BLaER1 (cell line): Measurements from ENCODE around the gene PCED1B.
A peak's percentile ranks its signal among the peaks of the same experiment; 100 is the strongest.

Experiments
- H3K27ac ChIP-seq: shearing (Covaris generic); formaldehyde crosslinking; 2 replicates; pipeline ENCODE4 v1.8.1; 2022
- H3K27me3 ChIP-seq: shearing (Covaris generic); formaldehyde crosslinking; 2 replicates; pipeline ENCODE4 v1.8.1; 2022
- H3K36me3 ChIP-seq: shearing (Covaris generic); formaldehyde crosslinking; 2 replicates; pipeline ENCODE4 v1.8.1; 2022
- H3K4me1 ChIP-seq: shearing (Covaris generic); formaldehyde crosslinking; 2 replicates; pipeline ENCODE4 v1.8.1; 2022
- H3K4me2 ChIP-seq: shearing (Covaris generic); formaldehyde crosslinking; 2 replicates; pipeline ENCODE4 v1.8.1; 2022
- H3K4me3 ChIP-seq: shearing (Covaris generic); formaldehyde crosslinking; 2 replicates; pipeline ENCODE4 v1.8.1; 2022
- H3K9ac ChIP-seq: shearing (Covaris generic); formaldehyde crosslinking; 2 replicates; pipeline ENCODE4 v1.8.1; 2022
- H3K9me3 ChIP-seq: shearing (Covaris generic); formaldehyde crosslinking; 2 replicates; pipeline ENCODE4 v1.8.1; 2022
- H4K20me1 ChIP-seq: shearing (Covaris generic); formaldehyde crosslinking; 2 replicates; pipeline ENCODE4 v1.8.1; 2022
- Cebpa-rat ChIP-seq: shearing (Covaris generic); IDR thresholded peaks from 2 replicates; pipeline ENCODE4 v1.8.1; 2022

Gene PCED1B

GRCh38 chr12:47078086-47078395 lies 1.4 kb upstream of the PCED1B start:
- Histone ChIP-seq H3K4me3 (no peak overlapping the region), H3K27ac (no peak overlapping the region), H4K20me1 (no peaks in the 10 kb centered on the region; the same call in 1 of the 2 replicates), H3K36me3 (no peaks in the 10 kb centered on the region), H3K9ac (no peak overlapping the region), H3K4me2 (no peak overlapping the region), H3K9me3 (no peaks in the 10 kb centered on the region), H3K27me3 (peaks cover 58% of the 10 kb centered on the region), H3K4me1 (peaks cover 21% of the 10 kb centered on the region)
- TF ChIP-seq Cebpa-rat: no peak

- no peak overlapping the region for H3K27ac ChIP-seq
- H3K9ac ChIP-seq: no peak overlapping the region
- no peaks in the 10 kb centered on the region; the same call in 1 of the 2 replicates for H4K20me1 ChIP-seq
- no peaks in the 10 kb centered on the region for H3K36me3 ChIP-seq
- no peak for TF ChIP-seq Cebpa-rat
- peaks cover 58% of the 10 kb centered on the region for H3K27me3 ChIP-seq
- H3K4me3 ChIP-seq: peak overlapping the region; percentile 71
- H3K9me3 ChIP-seq: no peaks in the 10 kb centered on the region
- peak overlapping the region; percentile 96 for H3K4me2 ChIP-seq
- peaks cover 21% of the 10 kb centered on the region for H3K4me1 ChIP-seq
Measured at GRCh38 chr12:47078733-47079467, 521 bp upstream of the PCED1B start.

- no peaks in the 10 kb centered on the region for H3K36me3 ChIP-seq
- H4K20me1 ChIP-seq: no peaks in the 10 kb centered on the region; the same call in 1 of the 2 replicates
- no peak for TF ChIP-seq Cebpa-rat
- peaks cover 58% of the 10 kb centered on the region for H3K27me3 ChIP-seq
- peak overlapping the region; percentile 47; the same call in 1 of the 2 replicates for H3K9ac ChIP-seq
- H3K27ac ChIP-seq: no peak overlapping the region
- H3K4me2 ChIP-seq: peak overlapping the region; percentile 96
- peak overlapping the region; percentile 71 for H3K4me3 ChIP-seq
- H3K4me1 ChIP-seq: peaks cover 21% of the 10 kb centered on the region
- H3K9me3 ChIP-seq: no peaks in the 10 kb centered on the region
Measured at GRCh38 chr12:47079981-47080724, 732 bp downstream of the PCED1B start.

- Histone ChIP-seq H3K9me3 (no peaks in the 10 kb centered on the region), H3K27me3 (peaks cover 56% of the 10 kb centered on the region), H3K4me3 (peak overlapping the region; percentile 71), H3K36me3 (no peaks in the 10 kb centered on the region), H3K27ac (no peak overlapping the region), H3K4me2 (peak overlapping the region; percentile 96), H3K4me1 (peaks cover 21% of the 10 kb centered on the region), H4K20me1 (no peaks in the 10 kb centered on the region; the same call in 1 of the 2 replicates), H3K9ac (no peak overlapping the region)
- TF ChIP-seq Cebpa-rat: no peak
Measured at GRCh38 chr12:47080725-47081502, 1.5 kb downstream of the PCED1B start.

GRCh38 chr12:47082283-47082682 lies 2.9 kb downstream of the PCED1B start:
- Histone ChIP-seq H3K4me2 (no peak overlapping the region), H3K36me3 (no peaks in the 10 kb centered on the region), H3K27me3 (peaks cover 51% of the 10 kb centered on the region), H3K9ac (no peak overlapping the region), H3K4me3 (no peak overlapping the region), H3K9me3 (no peaks in the 10 kb centered on the region), H3K4me1 (peaks cover 21% of the 10 kb centered on the region), H3K27ac (no peak overlapping the region), H4K20me1 (no peaks in the 10 kb centered on the region; the same call in 1 of the 2 replicates)
- no peak for TF ChIP-seq Cebpa-rat

- H3K4me2 ChIP-seq: no peak overlapping the region
- no peak for TF ChIP-seq Cebpa-rat
- no peaks in the 10 kb centered on the region; the same call in 1 of the 2 replicates for H4K20me1 ChIP-seq
- H3K9ac ChIP-seq: no peak overlapping the region
- H3K4me1 ChIP-seq: peaks cover 21% of the 10 kb centered on the region
- H3K9me3 ChIP-seq: no peaks in the 10 kb centered on the region
- H3K27ac ChIP-seq: no peak overlapping the region
- H3K36me3 ChIP-seq: no peaks in the 10 kb centered on the region
- peaks cover 44% of the 10 kb centered on the region for H3K27me3 ChIP-seq
- no peak overlapping the region for H3K4me3 ChIP-seq
Measured at GRCh38 chr12:47082796-47083621, 3.6 kb downstream of the PCED1B start.

- Histone ChIP-seq H3K4me2 (no peak overlapping the region), H3K4me1 (peaks cover 17% of the 10 kb centered on the region), H3K9me3 (no peaks in the 10 kb centered on the region), H3K4me3 (no peak overlapping the region), H3K36me3 (no peaks in the 10 kb centered on the region), H3K27me3 (peaks cover 32% of the 10 kb centered on the region), H3K9ac (no peak overlapping the region), H3K27ac (no peak overlapping the region), H4K20me1 (no peaks in the 10 kb centered on the region; the same call in 1 of the 2 replicates)
- TF ChIP-seq Cebpa-rat: no peak
Measured at GRCh38 chr12:47084172-47084571, 4.8 kb downstream of the PCED1B start.

GRCh38 chr12:47085815-47086252 lies 6.4 kb downstream of the PCED1B start:
- Histone ChIP-seq H4K20me1 (no peaks in the 10 kb centered on the region), H3K36me3 (no peaks in the 10 kb centered on the region), H3K27me3 (peaks cover 15% of the 10 kb centered on the region), H3K9me3 (no peaks in the 10 kb centered on the region), H3K27ac (no peak overlapping the region), H3K4me1 (peaks cover under 1% of the 10 kb centered on the region; the same call in 1 of the 2 replicates), H3K4me2 (no peak overlapping the region), H3K9ac (no peak overlapping the region), H3K4me3 (no peak overlapping the region)
- TF ChIP-seq Cebpa-rat: no peak

- TF ChIP-seq Cebpa-rat: no peak
- Histone ChIP-seq H3K27me3 (peaks cover 2% of the 10 kb centered on the region; the same call in 1 of the 2 replicates), H3K4me2 (no peak overlapping the region), H3K4me1 (no peaks in the 10 kb centered on the region), H3K4me3 (no peak overlapping the region), H3K36me3 (no peaks in the 10 kb centered on the region), H3K9me3 (no peaks in the 10 kb centered on the region), H3K9ac (no peak overlapping the region), H4K20me1 (no peaks in the 10 kb centered on the region), H3K27ac (no peak overlapping the region)
Measured at GRCh38 chr12:47087088-47087688, 7.8 kb downstream of the PCED1B start.
